ENCODE results near the gene ETS1. TPM values are rescaled to one million over a fixed set of nuclear protein-coding genes. Genes with fewer than 3 reads are reported as not detected.

The ETS1 gene
- polyA plus RNA-seq, 2 of the 4 experiments (the other 2 are of a cell fraction), result 14.5 to 18.8 TPM

DNA sequence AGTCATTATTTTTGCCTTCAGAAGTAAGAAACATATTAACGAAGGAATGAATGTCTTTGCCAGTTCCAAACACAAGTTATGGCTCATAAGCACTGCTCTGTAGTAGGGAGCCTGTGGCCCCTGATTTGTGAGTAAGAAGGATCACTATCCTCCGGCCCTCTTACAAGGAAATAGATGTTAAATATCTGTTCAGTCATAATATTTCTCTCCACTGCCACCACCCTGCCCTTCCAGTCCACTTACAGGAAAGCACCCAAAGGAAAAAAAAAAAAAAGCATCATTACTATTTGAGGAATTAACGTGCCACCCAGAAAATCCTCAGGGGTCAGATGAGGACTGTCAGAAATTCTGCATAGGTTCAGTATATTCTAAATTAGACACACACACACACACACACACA lies 123.4 kb downstream of the ETS1 start:
- H3K4me3 ChIP-seq, result no peak overlapping the region
- ChIA-PET CTCF (no interaction called here), POLR2A (no interaction called here)
- ATAC-seq (no peak), DNase-seq (ENCODE audit: low read depth in 1 of 2, low spot score in 1 of 2) (no peak), FAIRE-seq (no peak)
- H3K9me3 ChIP-seq, result no peaks in the 10 kb centered on the region
- peaks cover 21% of the 10 kb centered on the region for H3K4me1 ChIP-seq
- H3K27ac ChIP-seq, result no peak overlapping the region
- 81% methylated on average over 3 of the region's 3 CpGs for WGBS (ENCODE audit: missing lambda C conversion rate)
- no peak overlapping the region for H3K4me2 ChIP-seq
- TF ChIP-seq HDAC2 (IDR thresholded peaks at IDR 0.05) (no peak), EP300 (IDR thresholded peaks at IDR 0.05) (no peak), HEYL (CRISPR knock-in tag; IDR thresholded peaks at IDR 0.05) (no peak), ATOH8 (CRISPR knock-in tag; IDR thresholded peaks at IDR 0.05; ENCODE audit: low read depth) (no peak), ZSCAN20 (CRISPR knock-in tag; IDR thresholded peaks at IDR 0.05) (no peak), ESRRA (IDR thresholded peaks at IDR 0.05; ENCODE audit: borderline replicate concordance, low read length) (no peak), FOSB (CRISPR knock-in tag; IDR thresholded peaks at IDR 0.05) (no peak), EHMT2 (IDR thresholded peaks at IDR 0.05; ENCODE audit: low read depth) (no peak), BHLHE40 (IDR thresholded peaks at IDR 0.05; ENCODE audit: low read depth, low read length) (no peak), MAX (IDR thresholded peaks at IDR 0.05) (no peak), CHD2 (IDR thresholded peaks at IDR 0.05; ENCODE audit: low read length, partially characterized antibody) (no peak)
- TF ChIP-seq, protein P1, sequence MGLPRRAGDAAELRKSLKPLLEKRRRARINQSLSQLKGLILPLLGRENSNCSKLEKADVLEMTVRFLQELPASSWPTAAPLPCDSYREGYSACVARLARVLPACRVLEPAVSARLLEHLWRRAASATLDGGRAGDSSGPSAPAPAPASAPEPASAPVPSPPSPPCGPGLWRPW (IDR thresholded peaks at IDR 0.05), result no peak

- H3K4me3 ChIP-seq, result no peak overlapping the region
- ATAC-seq, result no peak
- no peak for DNase-seq (ENCODE audit: low read depth in 1 of 2, low spot score in 1 of 2)
- no peak overlapping the region for H3K27ac ChIP-seq
- no peak for FAIRE-seq
- no peaks in the 10 kb centered on the region for H3K9me3 ChIP-seq
- WGBS (ENCODE audit: missing lambda C conversion rate), result 95% methylated on average over 8 of the region's 8 CpGs
- ChIA-PET CTCF (no interaction called here), POLR2A (no interaction called here)
- H3K4me1 ChIP-seq, result peaks cover 19% of the 10 kb centered on the region
- TF ChIP-seq SMC3 (IDR thresholded peaks at IDR 0.05), result no peak
- TF ChIP-seq CTCF (IDR thresholded peaks at IDR 0.05), result no peak
- TF ChIP-seq TFCP2L1 (CRISPR knock-in tag; IDR thresholded peaks at IDR 0.05), result no peak
- no peak for TF ChIP-seq ATOH8 (CRISPR knock-in tag; IDR thresholded peaks at IDR 0.05; ENCODE audit: low read depth)
- no peak for TF ChIP-seq KDM1A (IDR thresholded peaks at IDR 0.05; ENCODE audit: low read depth)
- no peak for TF ChIP-seq ESRRA (IDR thresholded peaks at IDR 0.05; ENCODE audit: borderline replicate concordance, low read length)
- no peak for TF ChIP-seq MAZ (IDR thresholded peaks at IDR 0.05; ENCODE audit: borderline replicate concordance, low read depth, low read length)
- no peak for TF ChIP-seq CBX2 (IDR thresholded peaks at IDR 0.05; ENCODE audit: borderline replicate concordance, low read depth)
- TF ChIP-seq, protein P1 (IDR thresholded peaks at IDR 0.05), result no peak
- no peak for TF ChIP-seq MAFK (IDR thresholded peaks at IDR 0.05; ENCODE audit: partially characterized antibody)
- no peak for TF ChIP-seq HMGXB4 (CRISPR knock-in tag; IDR thresholded peaks at IDR 0.05; ENCODE audit: borderline replicate concordance)
- TF ChIP-seq HOXB13 (CRISPR knock-in tag; IDR thresholded peaks at IDR 0.05; ENCODE audit: low read depth), result no peak
- TF ChIP-seq HDAC2 (IDR thresholded peaks at IDR 0.05), result no peak
- TF ChIP-seq JUN (IDR thresholded peaks at IDR 0.05), result no peak
- TF ChIP-seq CEBPB (IDR thresholded peaks at IDR 0.05), result no peak
- H3K4me2 ChIP-seq, result no peak overlapping the region
These were observed 124.0 kb downstream of the ETS1 start for GRCh38 chr11:128463371-128463829.

Measured in A549 (cell line).